Nephron (organoid): ENCODE results near the gene ILF2.

Experiments used
- H3K27ac Mint-ChIP-seq, 3 experiments: 2 replicates each; pipeline ENCODE4 v1.8.0; 2020; ENCODE audit warnings: mixed read lengths in 3 of 3, mild to moderate bottlenecking in 2 of 3, moderate library complexity in 1 of 3
- H3K27me3 Mint-ChIP-seq: 2 replicates; pipeline ENCODE4 v1.8.0; 2021; ENCODE audit warnings: low read depth, mild to moderate bottlenecking, moderate library complexity, mixed read lengths
- H3K36me3 Mint-ChIP-seq: 2 replicates; pipeline ENCODE4 v1.8.0; 2020; ENCODE audit warnings: low read depth, mixed read lengths
- H3K4me1 Mint-ChIP-seq: 2 replicates; pipeline ENCODE4 v1.8.0; 2020; ENCODE audit warnings: mixed read lengths
- H3K4me3 Mint-ChIP-seq, 3 experiments: 2 replicates each; pipeline ENCODE4 v1.8.0; 2020; ENCODE audit warnings: mild to moderate bottlenecking in 3 of 3, mixed read lengths in 3 of 3, moderate library complexity in 2 of 3
- H3K9me3 Mint-ChIP-seq: 2 replicates; pipeline ENCODE4 v1.8.0; 2020; ENCODE audit warnings: mixed read lengths
- CTCF ChIP-seq, 3 experiments: fragments of 200-600 bp; sonication (generic); IDR thresholded peaks; one replicate each; pipeline ENCODE4 v1.5.0; 2021; ENCODE audit warnings: antibody characterized with exemption in 3 of 3; ENCODE audit not compliant: unreplicated experiment in 3 of 3

ILF2 gene

DNA sequence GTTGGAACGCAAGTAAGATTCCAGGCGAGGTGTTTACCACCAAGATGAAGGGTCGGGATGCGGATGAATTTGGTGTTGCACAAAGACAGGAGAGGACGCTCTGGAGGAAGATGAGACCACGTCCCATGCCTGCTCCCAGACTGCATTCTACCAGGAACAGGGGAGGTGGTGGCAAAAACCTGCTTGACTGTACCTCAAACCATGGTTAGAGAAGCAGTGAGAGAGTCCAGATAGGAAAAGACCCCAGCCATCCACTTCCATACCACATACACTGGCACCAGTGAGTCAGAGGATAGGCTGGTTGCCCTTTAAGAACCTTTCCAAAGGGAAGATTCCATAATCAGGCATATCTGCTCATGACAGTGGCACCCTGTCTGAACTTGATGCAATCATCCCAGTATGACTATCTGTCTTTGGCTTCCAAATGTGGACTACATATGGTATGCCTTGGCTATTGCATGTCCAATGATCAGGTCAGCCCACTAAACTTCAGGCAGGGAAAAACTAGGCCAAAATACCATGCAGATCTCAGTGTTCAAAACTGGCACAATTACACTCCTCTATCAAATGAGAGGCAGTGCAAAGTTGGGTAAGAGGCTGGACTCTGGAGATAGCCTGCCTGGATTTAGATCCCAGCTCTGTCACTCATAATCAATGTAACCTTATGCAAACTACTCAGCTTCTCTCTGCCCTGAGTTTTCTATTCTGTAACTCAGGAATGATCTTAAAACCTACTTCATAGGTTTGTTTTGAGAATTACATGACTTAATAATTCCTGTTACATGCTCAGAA is 28.3 kb upstream of the ILF2 start:
- Mint-ChIP-seq H3K27me3 (no peaks in the 10 kb centered on the region), H3K36me3 (no peaks in the 10 kb centered on the region), H3K4me3 (no peak overlapping the region), H3K4me1 (peaks cover 24% of the 10 kb centered on the region), H3K9me3 (no peaks in the 10 kb centered on the region), H3K27ac (peak overlapping the region; percentile 99 to 100 (median 100))
- TF ChIP-seq CTCF (IDR thresholded peaks at IDR 0.05; ENCODE audit: unreplicated experiment in 3 of 3) = no peak

DNA sequence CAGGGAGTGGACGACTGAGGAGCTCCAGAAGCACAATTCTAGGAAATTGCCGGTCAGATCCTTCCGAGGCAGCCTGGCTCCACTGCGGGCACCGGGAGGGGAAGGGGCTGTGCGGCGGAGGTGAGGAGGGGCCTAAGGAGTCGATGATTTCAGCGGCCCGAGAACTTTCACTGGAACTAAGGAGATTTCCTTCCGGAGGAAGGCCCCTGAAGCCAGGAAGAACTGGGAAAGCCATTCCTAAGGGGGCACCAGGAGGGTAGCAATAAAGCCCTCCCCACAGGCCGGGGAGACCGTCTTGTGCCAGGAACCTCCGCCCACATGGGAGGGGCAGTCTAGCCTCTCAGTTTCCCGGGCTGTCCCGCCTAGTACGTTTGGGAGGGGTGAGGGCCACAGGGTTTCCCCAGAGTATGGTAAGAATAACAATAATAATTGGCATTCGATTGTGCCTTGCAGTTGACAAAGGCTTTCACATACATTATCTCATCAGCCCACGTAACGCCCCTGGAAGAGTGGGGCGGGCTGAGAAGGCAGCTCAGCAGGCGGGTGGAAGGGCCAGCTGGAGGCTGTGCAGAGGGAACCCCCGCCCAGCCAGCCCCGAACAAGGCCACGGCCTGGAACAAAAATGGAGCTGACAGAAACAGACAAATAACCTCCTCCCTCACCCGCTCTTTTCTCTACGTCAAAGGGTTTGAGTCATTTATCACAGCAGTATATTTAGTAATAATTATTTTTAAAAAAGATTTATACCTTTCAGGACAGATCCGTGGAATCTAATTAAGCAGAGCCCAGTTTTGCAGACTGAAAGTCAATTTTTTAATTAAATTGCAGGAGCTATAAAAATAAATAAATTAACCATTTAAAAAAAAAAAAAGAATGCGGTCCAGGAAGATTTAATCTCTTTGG is 27.5 kb upstream of the ILF2 start:
- peak overlapping the region; percentile 99 to 100 (median 100) for H3K27ac Mint-ChIP-seq
- TF ChIP-seq CTCF (IDR thresholded peaks at IDR 0.05; ENCODE audit: unreplicated experiment in 3 of 3) = no peak
- no peaks in the 10 kb centered on the region for H3K36me3 Mint-ChIP-seq
- no peaks in the 10 kb centered on the region for H3K27me3 Mint-ChIP-seq
- H3K4me3 Mint-ChIP-seq = peak overlapping the region in 2 of 3 experiments; percentile 44 to 50
- H3K4me1 Mint-ChIP-seq = peaks cover 24% of the 10 kb centered on the region
- H3K9me3 Mint-ChIP-seq = no peaks in the 10 kb centered on the region

- H3K4me1 Mint-ChIP-seq = peaks cover 24% of the 10 kb centered on the region
- H3K27me3 Mint-ChIP-seq = no peaks in the 10 kb centered on the region
Observed at GRCh38 chr1:153697191-153698019, 26.6 kb upstream of the ILF2 start.

GRCh38 chr1:153696741-153697140 is 25.9 kb upstream of the ILF2 start:
- H3K27ac Mint-ChIP-seq = peak overlapping the region; percentile 99 to 100 (median 100)
- TF ChIP-seq CTCF (IDR thresholded peaks at IDR 0.05; ENCODE audit: unreplicated experiment in 3 of 3) = no peak
- H3K4me1 Mint-ChIP-seq = peaks cover 24% of the 10 kb centered on the region
- no peaks in the 10 kb centered on the region for H3K36me3 Mint-ChIP-seq
- no peaks in the 10 kb centered on the region for H3K27me3 Mint-ChIP-seq
- H3K4me3 Mint-ChIP-seq = peak overlapping the region in 2 of 3 experiments; percentile 3 to 40
- H3K9me3 Mint-ChIP-seq = no peaks in the 10 kb centered on the region

More at GRCh38 chr1:153697191-153698019, 26.6 kb upstream of the ILF2 start:
- TF ChIP-seq CTCF (IDR thresholded peaks at IDR 0.05; ENCODE audit: unreplicated experiment in 3 of 3) = no peak
- H3K9me3 Mint-ChIP-seq = no peaks in the 10 kb centered on the region
- H3K4me3 Mint-ChIP-seq = peak overlapping the region in 2 of 3 experiments; percentile 44 to 50
- peak overlapping the region; percentile 99 to 100 (median 100) for H3K27ac Mint-ChIP-seq
- H3K36me3 Mint-ChIP-seq = no peaks in the 10 kb centered on the region

DNA sequence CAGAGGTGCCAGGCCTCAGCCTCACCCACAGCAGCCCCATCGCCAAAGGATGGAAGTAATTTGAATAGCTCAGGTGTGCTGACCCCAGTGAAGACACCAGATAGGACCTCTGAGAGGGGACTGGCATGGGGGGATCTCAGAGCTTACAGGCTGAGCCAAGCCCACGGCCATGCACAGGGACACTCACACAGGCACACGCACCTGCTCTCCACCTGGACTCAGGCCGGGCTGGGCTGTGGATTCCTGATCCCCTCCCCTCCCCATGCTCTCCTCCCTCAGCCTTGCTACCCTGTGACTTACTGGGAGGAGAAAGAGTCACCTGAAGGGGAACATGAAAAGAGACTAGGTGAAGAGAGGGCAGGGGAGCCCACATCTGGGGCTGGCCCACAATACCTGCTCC is 22.7 kb upstream of the ILF2 start:
- Mint-ChIP-seq H3K27ac (peak overlapping the region in 2 of 3 experiments; percentile 51 to 83), H3K4me3 (no peak overlapping the region), H3K9me3 (no peaks in the 10 kb centered on the region), H3K27me3 (no peaks in the 10 kb centered on the region), H3K4me1 (peaks cover 18% of the 10 kb centered on the region), H3K36me3 (peaks cover 4% of the 10 kb centered on the region)
- no peak for TF ChIP-seq CTCF (IDR thresholded peaks at IDR 0.05; ENCODE audit: unreplicated experiment in 3 of 3)
